ENCODE results near the gene TTYH3.

DNA sequence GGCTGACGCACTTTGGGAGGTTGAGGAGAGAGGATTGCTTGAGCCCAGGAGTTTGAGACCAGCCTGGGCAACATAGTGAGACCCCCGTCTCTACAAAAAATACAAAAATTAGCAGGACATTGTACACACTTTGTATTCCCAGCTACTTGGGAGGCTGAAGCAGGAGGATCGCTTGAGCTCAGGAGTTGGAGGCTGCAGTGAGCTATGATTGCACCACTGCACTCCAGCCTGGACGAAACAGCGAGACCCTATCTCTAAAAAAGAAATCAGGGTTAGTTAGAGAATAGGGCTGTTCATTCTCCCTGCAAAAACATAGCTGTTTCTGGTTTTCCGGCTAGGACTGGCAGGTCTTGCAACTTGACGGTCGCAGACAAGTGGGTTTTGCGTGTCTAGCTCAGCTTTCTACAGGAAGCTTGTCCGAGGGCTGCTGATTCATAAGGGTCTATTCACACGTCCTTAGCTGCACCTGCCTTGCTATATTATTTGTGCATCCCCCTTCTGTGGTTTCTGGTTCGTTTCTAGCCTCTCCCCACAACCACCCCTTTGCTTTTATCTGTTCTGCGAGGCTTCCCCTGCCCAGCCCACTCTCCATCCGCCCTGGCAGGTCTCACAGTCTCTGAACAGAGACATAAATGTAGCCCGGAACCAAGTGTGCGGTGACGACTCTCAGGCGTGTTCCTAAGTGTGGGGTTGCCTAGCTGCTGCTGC, 66.9 kb downstream of the TTYH3 start:
- TF ChIP-seq, protein P1, sequence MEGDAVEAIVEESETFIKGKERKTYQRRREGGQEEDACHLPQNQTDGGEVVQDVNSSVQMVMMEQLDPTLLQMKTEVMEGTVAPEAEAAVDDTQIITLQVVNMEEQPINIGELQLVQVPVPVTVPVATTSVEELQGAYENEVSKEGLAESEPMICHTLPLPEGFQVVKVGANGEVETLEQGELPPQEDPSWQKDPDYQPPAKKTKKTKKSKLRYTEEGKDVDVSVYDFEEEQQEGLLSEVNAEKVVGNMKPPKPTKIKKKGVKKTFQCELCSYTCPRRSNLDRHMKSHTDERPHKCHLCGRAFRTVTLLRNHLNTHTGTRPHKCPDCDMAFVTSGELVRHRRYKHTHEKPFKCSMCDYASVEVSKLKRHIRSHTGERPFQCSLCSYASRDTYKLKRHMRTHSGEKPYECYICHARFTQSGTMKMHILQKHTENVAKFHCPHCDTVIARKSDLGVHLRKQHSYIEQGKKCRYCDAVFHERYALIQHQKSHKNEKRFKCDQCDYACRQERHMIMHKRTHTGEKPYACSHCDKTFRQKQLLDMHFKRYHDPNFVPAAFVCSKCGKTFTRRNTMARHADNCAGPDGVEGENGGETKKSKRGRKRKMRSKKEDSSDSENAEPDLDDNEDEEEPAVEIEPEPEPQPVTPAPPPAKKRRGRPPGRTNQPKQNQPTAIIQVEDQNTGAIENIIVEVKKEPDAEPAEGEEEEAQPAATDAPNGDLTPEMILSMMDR (IDR thresholded peaks at IDR 0.05; ENCODE audit: low read depth, low read length, poor library complexity, severe bottlenecking) = no peak
- no peak for TF ChIP-seq EZH2phosphoT487 (IDR thresholded peaks at IDR 0.05; ENCODE audit: borderline replicate concordance, low read length)

All from DOHH2 (cell line).